HepG2 (cell line): ENCODE results near the gene LARP1. TPM values are rescaled to one million over a fixed set of nuclear protein-coding genes. Genes with fewer than 3 reads are reported as not detected.

ENCODE experiments used
- ATF6 ChIP-seq: sonication (generic); formaldehyde crosslinking; conservative IDR thresholded peaks from 2 replicates; pipeline ENCODE4 v1.4.0; 2020; ENCODE audit warnings: missing genetic modification reagents
- DNMT3B ChIP-seq: conservative IDR thresholded peaks from 2 replicates; pipeline ENCODE4 v1.6.1; 2016; ENCODE audit warnings: missing biosample characterization, control low read depth
- FIP1L1 ChIP-seq: fragments of 200-400 bp; formaldehyde crosslinking; IDR thresholded peaks from 2 replicates; pipeline ENCODE4 v1.6.1; 2018; ENCODE audit warnings: low read depth, mild to moderate bottlenecking, low read length, moderate library complexity, borderline replicate concordance; ENCODE audit not compliant: insufficient read depth
- FOXK2 ChIP-seq: fragments of 450-650 bp; IDR thresholded peaks from 2 replicates; pipeline ENCODE4 v1.6.1; 2016
- GABPB1 ChIP-seq: IDR thresholded peaks from 2 replicates; pipeline ENCODE4 v1.6.1; 2016; ENCODE audit warnings: mild to moderate bottlenecking, missing genetic modification reagents, moderate library complexity, missing compliant biosample characterization
- ISL2 ChIP-seq: sonication (generic); formaldehyde crosslinking; IDR thresholded peaks from 2 replicates; pipeline ENCODE4 v1.5.0; 2020; ENCODE audit warnings: missing genetic modification reagents
- KAT2B ChIP-seq: fragments of 150-350 bp; IDR thresholded peaks from 2 replicates; pipeline ENCODE4 v1.6.1; 2014; ENCODE audit warnings: low read depth, low read length, borderline replicate concordance
- PLRG1 ChIP-seq: fragments of 450-650 bp; conservative IDR thresholded peaks from 2 replicates; pipeline ENCODE4 v1.6.1; 2016
- POLR2AphosphoS5 ChIP-seq: IDR thresholded peaks from 2 replicates; pipeline ENCODE4 v1.6.1; 2012; ENCODE audit warnings: low read depth, low read length
- TBX3 ChIP-seq: fragments of 450-650 bp; IDR thresholded peaks from 2 replicates; pipeline ENCODE4 v1.6.1; 2017; ENCODE audit warnings: antibody characterized with exemption, mild to moderate bottlenecking, inconsistent platforms, borderline replicate concordance
- TFE3 ChIP-seq: IDR thresholded peaks from 2 replicates; pipeline ENCODE4 v1.6.1; 2016
- ZBTB39 ChIP-seq: sonication (generic); formaldehyde crosslinking; IDR thresholded peaks from 2 replicates; pipeline ENCODE4 v1.5.0; 2020; ENCODE audit warnings: missing genetic modification reagents
- ZNF17 ChIP-seq: sonication (generic); formaldehyde crosslinking; IDR thresholded peaks from 2 replicates; pipeline ENCODE4 v1.5.0; 2020; ENCODE audit warnings: mild to moderate bottlenecking, missing genetic modification reagents
- ZNF207 ChIP-seq: fragments of 450-650 bp; IDR thresholded peaks from 2 replicates; pipeline ENCODE4 v1.6.1; 2016; ENCODE audit warnings: antibody characterized with exemption, borderline replicate concordance
- ZNF317 ChIP-seq: sonication (generic); formaldehyde crosslinking; IDR thresholded peaks from 2 replicates; pipeline ENCODE4 v1.5.0; 2020; ENCODE audit warnings: mild to moderate bottlenecking, missing genetic modification reagents
- ZNF354B ChIP-seq: sonication (generic); formaldehyde crosslinking; IDR thresholded peaks from 2 replicates; pipeline ENCODE4 v1.8.0; 2022; ENCODE audit warnings: mild to moderate bottlenecking, missing genetic modification reagents
- ZNF432 ChIP-seq: sonication (generic); formaldehyde crosslinking; IDR thresholded peaks from 2 replicates; pipeline ENCODE4 v1.5.0; 2020; ENCODE audit warnings: missing genetic modification reagents, mild to moderate bottlenecking, borderline replicate concordance
- ZNF562 ChIP-seq: sonication (generic); formaldehyde crosslinking; IDR thresholded peaks from 2 replicates; pipeline ENCODE4 v1.8.0; 2022; ENCODE audit warnings: missing genetic modification reagents, borderline replicate concordance
- ZNF761 ChIP-seq: sonication (generic); formaldehyde crosslinking; conservative IDR thresholded peaks from 2 replicates; pipeline ENCODE4 v1.4.0; 2020; ENCODE audit warnings: mild to moderate bottlenecking, missing genetic modification reagents
- ZNF770 ChIP-seq: sonication (generic); formaldehyde crosslinking; IDR thresholded peaks from 2 replicates; pipeline ENCODE4 v1.5.0; 2020; ENCODE audit warnings: mild to moderate bottlenecking, missing genetic modification reagents
- ZNF782 ChIP-seq: sonication (generic); formaldehyde crosslinking; IDR thresholded peaks from 2 replicates; pipeline ENCODE4 v1.4.0; 2020; ENCODE audit warnings: missing genetic modification reagents, mild to moderate bottlenecking, borderline replicate concordance
- ZNF816 ChIP-seq: sonication (generic); formaldehyde crosslinking; IDR thresholded peaks from 2 replicates; pipeline ENCODE4 v1.8.0; 2022; ENCODE audit warnings: missing genetic modification reagents, mild to moderate bottlenecking, borderline replicate concordance
- polyA plus RNA-seq, 8 experiments: library from polyadenylated mRNA; depleted of rRNA in 3 of 8; stranded (reverse) in 7 of 8; unstranded in 1 of 8; fragments of >200 nt; fragmentation: Illumina TruSeq in 4 of 8; extraction: Trizol in 4 of 8; gene quantifications; 2 replicates each; pipeline versions ENCODE4 v1.2.1 to v1.2.3, GENCODE V29; 2011 to 2016; ENCODE audit warnings: low read depth in 4 of 8, missing spikeins in 1 of 8, mixed read lengths in 1 of 8; ENCODE audit not compliant: insufficient read depth in 1 of 8
- total RNA-seq, 5 experiments: library from RNA; depleted of rRNA; stranded (reverse); fragments of >200 nt; fragmentation: Illumina TruSeq; extraction: Trizol; gene quantifications; 2 replicates each; pipeline ENCODE4 v1.2.3, GENCODE V29; 2016; ENCODE audit warnings: low read depth in 1 of 5

LARP1 gene
- total and polyA plus RNA-seq, 2 of the 13 experiments (the other 11 are each of a cell fraction or from before 2014, with no cell fraction given), result 45.2 to 61.4 TPM

GRCh38 chr5:154837009-154837901 is 82.1 kb downstream of the LARP1 start (continued):
- TF ChIP-seq ZBTB39 (CRISPR knock-in tag), result no peak
- TF ChIP-seq KAT2B, result no peak
- no peak for TF ChIP-seq ZNF816
- no peak for TF ChIP-seq TFE3
- no peak for TF ChIP-seq TBX3
- TF ChIP-seq ZNF207, result no peak
- no peak for TF ChIP-seq GABPB1
- no peak for TF ChIP-seq ZNF432 (CRISPR knock-in tag)
- no peak for TF ChIP-seq ZNF761 (CRISPR knock-in tag)
- peak; percentile 39; the same call in 1 of the 2 replicates for TF ChIP-seq ISL2
- no peak for TF ChIP-seq ZNF782
- no peak for TF ChIP-seq POLR2AphosphoS5
- TF ChIP-seq FOXK2, result no peak
- TF ChIP-seq FIP1L1, result no peak
- no peak for TF ChIP-seq PLRG1
- no peak for TF ChIP-seq ZNF562 (CRISPR knock-in tag)
- TF ChIP-seq ZNF770, result peak; percentile 52; the same call in 1 of the 2 replicates
- TF ChIP-seq ATF6 (CRISPR knock-in tag), result no peak
- no peak for TF ChIP-seq ZNF17
- TF ChIP-seq DNMT3B, result no peak
- TF ChIP-seq ZNF354B, result no peak
- no peak for TF ChIP-seq ZNF317 (CRISPR knock-in tag)
